GM19025 (cell line): ENCODE data around the gene LPP.
"Not testable (repeated sequence)": the region's sequence is repeated elsewhere in the genome, so short reads cannot be mapped to it uniquely, and the experiment has no call there.

ENCODE experiments used
- ATAC-seq: cut with Tn5 transposase; IDR thresholded peaks from one replicate; pipeline ENCODE4 v1.9.1; 2021; ENCODE audit warnings: mild to moderate bottlenecking, low read depth, moderate library complexity; ENCODE audit not compliant: unreplicated experiment

LPP gene

DNA sequence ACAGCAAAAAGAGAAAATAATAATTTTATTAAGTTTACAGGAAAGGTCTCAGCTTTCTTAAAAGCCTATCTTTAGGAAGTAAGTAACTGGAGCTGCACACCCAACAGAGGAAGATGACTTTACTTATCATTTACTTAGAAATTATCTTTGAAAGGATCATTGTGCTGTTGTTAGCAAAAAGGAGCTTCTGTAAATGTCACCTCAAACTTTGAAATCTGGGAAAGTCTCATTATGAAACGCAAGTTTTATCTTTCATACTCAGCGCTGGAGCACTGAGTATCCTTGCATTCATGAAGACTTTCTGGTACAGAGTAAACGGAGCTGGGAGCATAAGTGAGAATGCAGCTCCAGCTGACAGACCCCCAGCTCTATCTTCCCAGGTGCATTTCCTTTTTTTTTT, 526.6 kb downstream of the LPP start:
- no peak for ATAC-seq

DNA sequence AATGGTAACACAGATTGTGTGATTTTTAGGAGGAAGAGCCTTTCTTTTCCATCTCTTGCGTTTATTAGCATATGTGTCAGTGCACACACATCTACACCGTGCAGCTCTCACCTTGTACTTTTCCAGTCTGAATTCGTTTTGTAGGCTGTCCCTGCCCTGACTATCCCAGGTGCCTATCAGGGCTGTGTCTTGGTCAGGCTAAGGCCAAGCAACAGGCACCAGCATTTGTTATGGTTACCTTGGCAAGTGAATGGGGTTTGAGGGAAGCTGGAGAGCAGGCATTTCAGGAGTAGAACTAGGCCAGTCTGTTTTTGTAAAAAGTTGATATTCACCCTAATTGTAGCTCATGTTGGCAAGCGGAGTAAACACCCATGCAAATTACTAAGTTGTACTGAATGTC, 528.4 kb downstream of the LPP start:
- ATAC-seq = no peak

DNA sequence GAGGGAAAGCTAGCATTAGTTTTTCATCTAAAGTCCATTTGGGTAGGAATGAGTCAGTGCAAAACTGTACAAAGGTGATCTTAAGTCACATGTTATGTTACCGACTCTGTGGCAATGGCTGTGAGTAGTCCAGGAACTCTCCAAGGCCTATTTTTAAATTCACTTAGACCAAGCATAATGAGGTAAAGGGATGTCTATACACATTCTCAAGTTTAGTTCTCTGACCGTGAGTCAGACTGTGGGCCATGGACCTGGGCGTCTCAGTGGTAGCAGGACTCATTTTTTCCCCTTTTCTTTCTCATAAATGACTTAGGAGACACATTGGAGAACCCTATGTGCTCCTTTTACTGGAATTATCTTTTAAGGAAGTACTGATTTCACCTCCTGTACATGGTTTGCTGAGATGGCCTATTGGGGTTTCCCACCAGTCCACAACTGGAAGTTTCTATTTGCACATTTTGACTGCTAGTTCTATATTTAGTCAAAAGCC, 529.1 kb downstream of the LPP start:
- ATAC-seq = no peak

DNA sequence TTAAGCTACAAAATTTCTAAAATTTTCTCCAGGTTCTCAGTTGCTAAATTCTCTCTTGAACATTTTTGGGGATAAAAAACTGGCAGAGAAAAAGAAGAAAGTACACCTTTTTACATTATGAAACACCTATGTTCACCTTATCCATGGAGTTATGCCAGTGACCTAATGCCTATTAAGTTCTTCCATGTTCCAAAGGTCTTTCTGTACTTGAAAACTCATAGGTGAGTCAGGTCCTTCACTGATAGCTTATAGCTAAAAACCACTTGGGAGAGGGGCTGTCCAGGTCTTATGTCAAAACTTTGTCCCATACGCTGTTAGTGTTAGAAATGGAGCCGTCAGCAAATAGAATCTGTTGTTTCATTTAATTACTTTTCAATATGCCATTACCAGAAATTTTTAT, 530.3 kb downstream of the LPP start:
- no peak for ATAC-seq

DNA sequence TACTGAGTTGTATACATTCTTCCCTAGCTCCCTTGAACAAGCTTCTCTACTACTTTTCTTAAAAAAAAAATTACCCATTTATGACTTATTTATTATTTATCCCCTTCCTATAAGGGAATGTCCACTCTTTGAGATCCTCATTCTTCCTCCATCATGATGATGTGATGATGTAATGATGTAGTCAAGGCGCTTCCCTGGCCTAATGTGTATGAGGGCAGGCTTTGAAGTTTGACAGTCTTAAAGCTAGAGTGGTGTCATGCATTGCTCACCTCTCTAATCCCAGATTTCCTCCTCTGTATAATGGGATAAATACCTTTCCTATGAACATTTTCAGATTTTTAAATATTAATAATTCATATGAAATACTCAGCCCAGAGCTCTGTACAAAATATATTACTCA, 531.8 kb downstream of the LPP start:
- no peak for ATAC-seq

DNA sequence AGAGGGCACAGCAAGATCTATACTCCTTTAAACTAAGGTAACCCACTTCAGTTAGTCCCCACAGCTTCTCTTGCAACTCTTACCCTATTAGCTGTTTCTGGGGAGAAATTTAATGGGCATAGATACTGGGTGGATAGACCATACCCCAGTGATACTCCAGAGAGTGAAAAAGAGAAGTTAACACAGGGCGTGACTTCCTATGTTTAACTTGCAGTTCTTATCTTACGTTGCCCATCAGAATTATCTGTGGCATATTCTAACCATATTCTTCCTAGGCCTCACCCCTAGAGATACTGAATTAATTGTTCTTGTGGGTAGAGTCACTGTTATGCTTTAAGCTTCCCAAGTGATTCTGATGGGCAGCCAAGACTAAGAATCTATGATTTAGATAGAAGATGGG, 532.4 kb downstream of the LPP start:
- no peak for ATAC-seq

DNA sequence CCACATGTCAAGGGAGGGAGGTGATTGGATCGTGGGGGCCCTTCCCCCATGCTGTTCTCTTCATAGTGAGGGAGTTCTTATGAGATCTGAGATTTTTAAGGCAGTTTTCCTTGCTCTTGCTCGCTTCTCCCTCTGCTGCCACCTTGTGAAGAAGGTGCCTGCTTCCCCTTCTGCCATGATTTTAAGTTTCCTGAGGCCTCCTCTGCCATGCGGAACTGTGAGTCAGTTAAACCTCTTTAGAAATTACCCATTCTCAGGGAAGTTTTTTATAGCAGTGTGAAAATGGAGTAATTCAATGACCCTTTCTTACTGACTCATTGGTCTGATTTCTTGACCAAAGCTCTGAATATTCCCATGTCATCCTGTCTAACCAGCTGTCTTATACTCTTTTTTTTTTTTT, 533.4 kb downstream of the LPP start:
- no peak for ATAC-seq

DNA sequence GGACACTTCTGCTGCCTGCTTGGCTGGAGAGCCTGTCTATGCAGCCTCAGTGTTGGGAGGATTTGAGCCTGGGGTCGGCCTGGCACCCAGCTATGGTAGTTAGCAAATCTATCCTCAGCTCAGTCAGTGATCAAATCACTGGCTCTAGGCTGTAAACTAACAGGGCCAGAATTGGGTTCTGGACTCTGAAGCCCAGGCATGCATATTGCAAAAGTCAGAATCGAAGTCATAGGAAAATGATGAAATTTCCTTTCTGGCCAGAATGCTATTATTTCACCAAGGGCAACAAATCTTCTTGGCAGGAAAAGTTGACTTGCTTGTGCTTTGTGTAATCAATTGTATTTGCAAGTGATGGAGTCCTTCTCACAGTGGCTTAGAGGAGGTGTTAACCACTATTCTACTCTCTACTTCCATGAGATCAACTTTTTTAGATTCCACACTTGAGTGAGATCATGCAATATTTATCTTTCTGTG, 535.2 kb downstream of the LPP start:
- no peak for ATAC-seq

DNA sequence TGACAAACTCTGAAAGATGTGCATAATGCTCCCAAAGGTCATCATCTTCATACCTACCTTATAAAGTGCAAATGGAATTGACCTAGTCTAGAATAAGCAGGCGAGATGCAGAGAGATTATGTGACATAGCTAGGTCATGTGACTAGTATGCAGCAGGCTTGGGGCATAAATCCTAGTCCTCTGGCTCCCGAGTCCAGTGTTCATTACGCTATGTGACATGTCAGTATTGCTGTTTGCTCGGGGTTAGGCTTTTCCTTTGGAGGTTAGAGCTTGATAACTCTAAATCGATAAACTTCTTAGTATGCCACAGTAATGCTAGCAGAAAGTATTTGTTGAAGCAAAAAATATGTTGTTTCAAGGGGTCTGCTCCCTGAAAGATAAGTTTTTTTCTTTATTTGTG, 536.1 kb downstream of the LPP start:
- no peak for ATAC-seq

DNA sequence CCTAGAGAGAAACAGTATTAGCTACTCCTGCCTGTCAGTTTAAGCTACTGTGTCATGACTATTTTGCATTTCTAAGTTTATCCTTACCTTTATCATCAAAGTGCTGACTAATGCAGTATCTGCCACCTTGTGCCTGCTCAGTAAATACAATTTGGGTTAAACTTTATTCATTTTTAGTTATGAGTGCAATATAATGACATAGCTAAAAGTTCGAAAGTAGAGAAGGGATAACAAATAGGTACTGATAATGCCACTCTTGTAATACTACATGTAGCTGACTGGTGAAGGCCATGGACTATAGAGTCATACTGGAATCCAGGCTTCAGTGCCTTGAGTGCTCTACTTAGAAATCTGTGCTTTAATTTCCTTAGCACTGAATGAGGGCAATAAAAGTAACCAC, 537.0 kb downstream of the LPP start:
- no peak for ATAC-seq

DNA sequence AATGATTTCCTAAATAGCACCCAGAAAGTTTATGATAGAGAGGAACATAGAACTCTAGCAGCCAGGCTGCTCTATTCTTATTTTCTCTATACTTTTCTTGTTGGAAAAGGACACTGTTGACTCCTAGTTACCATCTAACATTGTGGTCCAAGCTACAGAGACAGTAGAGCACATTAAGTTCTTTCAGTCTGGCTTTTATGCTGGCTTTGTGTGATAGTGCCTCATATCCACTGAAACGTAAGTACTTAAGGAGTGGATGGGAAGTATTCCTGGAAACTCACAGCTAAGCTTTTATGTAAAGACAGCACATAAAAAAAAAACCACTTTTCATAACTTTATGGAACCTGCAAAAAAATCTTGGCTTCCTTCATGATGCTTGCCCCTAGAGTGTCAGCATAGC, 537.7 kb downstream of the LPP start:
- ATAC-seq = no peak

DNA sequence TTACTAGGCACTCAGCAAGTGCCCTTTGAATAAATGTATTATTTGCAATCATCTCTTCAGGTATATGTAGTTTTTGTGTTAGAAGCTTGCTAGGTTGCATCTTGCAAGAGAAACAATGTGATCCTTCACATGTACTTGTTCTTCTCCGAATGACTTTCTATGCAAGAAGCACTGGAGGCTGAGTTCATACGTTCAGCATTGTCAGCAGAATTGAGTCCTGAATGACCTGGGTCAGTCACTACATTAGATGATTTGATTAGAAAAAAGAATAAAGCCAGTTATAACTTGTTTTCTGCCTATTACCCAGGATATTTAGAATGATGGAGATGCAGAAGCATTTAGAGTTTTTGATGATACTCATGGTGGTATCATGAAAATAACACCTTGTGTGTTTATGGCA, 538.7 kb downstream of the LPP start:
- ATAC-seq = no peak

DNA sequence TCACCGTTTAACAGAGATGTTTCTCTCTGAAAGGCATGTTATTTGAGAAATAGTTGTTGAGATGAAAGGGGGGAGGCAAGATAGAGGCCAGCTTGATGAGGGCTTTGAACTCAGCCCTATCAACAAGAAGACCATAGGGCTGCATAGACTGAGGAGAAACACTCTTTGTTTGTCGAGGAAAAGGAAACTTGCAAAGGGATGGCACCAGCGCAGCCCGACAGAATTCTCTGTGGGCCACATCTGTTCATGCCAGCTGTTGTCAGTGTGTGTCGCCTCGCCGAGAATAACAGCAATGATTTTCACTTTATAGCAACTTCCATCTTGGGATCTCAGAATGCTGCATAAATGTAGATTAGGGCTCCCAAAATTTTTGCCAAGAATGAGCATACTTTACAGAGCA, 539.5 kb downstream of the LPP start:
- ATAC-seq = no peak

DNA sequence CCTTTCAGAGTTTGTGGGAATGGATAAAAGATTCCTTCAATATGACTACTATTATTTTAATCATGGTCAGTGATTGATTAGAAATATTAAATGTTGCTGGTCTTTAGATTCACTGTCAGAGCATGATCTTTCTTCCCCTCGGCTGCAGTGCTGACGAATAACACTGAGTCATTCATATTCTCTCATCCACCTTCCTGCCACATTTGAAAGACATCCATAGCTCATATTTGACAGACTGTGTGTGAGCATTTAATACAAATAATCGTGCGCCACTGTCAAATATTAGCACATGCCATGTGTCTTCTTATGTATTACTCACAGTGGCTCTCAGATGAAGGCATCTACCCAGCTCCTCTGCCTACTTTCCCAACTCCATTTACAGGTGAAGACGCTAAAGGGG, 541.3 kb downstream of the LPP start:
- no peak for ATAC-seq

DNA sequence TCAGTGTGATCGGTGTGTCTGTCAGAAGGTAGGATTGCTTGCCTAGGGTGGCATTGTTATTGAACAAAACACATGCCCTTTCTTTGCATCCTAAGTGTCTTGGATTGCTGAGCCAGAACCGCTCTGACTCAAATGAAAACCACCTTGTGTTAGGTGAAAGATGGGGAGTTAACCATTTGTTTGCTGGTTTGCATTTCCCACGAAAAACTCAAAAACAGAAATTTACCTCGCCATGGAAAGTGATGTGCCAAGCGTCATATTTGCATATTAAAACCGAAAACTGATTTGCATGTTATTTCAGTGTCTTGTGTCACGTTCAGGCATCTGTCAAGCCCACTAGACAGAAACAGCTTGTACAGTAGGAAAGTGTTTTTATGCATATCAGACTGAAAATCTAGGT, 543.2 kb downstream of the LPP start:
- peak; percentile 71 for ATAC-seq

DNA sequence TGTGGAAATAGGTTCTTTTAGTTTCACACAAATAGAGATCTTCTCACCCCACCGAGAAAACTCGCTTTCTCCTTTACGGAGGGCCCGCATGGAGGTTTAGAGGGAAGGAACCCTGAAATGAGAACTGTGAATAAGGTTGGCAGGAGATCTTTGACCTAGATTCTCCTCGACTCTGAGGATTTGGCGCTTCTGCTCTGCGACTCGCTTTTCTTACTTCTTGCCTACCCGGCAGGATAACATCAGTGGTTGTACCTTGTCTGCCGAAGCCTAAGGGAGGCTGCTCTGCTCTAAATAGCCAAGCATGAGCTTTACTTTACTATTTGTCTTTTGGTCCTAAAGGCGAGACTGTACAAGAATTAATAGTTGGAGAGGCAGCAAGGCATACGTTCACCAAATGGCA, 544.5 kb downstream of the LPP start:
- no peak for ATAC-seq

DNA sequence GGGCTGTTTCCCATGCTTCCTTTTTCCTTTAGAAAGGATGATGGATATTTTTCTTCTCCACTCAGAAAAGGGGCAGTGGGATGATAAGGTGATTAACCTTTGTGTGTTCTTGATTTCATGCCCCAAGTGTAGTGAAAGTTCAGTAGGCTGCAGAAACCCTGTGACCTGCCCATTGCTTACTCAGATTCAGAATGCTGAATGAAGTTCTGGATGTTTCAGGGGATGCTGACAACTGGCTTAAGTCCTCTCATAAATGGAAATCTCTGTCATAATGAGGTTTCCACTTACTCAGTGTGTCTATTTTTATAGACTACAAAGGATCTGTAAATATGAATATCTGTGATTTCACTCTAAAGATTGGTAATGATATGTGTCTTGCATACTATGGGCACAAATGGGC, 546.5 kb downstream of the LPP start:
- ATAC-seq = no peak

DNA sequence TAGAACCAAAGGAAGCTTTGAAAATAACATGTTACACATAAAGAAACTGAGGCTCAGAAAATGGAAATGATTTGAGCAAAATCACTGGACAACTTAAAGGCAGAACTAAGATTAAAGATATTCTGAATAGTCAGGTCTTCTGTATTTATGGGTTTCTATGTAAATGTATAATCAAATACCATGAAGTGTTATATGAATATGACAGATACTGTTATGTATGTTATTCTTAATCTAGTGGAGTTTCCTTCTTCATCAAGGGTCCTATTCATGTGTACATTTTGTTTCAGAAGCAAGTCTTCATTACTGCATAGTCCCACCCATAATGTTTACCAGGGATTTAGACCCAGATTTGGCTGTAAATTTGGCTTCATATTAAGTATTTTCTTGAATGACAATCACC, 547.0 kb downstream of the LPP start:
- ATAC-seq = no peak

DNA sequence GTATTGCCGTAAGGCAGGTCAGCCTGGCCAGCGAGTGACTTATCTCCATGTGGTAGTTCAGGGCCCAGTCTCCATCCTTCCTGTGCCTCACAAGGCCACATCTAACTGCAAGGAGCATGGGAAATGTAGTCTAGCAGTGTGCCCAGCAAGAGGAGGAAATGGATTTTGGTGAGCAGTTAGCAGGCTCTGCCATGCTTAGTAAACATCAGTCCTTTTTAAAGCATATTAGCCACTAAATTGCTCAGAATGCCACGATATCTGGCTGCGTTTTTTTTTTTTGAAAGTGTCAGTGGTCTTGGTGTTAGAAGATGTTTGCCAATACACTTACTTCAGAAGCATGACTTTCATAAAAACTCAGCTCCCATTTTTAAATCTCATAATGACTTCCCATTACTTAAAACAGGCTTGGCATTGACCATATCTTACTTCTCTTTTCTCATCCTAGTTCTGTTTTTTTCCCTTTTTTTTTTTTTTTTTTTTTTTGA, 547.6 kb downstream of the LPP start:
- no peak for ATAC-seq

DNA sequence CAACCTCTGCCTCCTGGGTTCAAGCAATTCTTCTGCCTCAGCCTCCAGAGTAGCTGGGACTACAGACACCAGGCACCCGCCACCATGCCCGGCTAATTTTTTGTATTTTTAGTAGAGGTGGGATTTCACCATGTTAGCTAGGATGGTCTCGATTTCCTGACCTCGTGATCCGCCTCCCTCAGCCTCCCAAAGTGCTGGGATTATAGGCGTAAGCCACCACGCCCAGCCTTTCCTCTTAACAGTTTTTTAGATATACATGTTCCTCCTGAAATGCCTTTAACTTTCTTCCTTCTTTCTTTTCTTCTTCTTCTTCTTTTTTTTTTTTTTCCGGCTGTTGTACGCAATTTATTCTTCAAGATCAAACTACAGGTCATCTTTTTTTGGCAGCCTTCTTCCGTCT, 548.1 kb downstream of the LPP start:
- not testable (repeated sequence) for ATAC-seq

DNA sequence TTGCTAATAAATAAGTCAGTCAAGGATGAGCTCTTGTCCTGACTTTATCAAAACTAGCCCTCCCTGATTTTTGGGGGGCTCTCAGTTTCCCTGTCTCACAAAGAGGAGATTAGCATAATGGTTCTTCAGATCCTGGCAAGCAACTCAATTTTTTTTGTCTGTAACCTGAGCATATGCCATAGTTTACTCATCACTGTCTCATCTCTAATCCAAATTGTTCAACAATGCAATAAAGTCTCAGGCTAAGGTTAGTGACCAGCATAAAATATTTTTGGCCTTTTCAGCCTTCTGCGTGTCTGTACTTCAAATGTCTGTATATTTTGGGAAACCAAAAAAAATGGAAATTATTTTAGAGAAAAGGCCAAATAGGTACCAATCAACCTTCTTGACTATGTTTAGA, 552.2 kb downstream of the LPP start:
- no peak for ATAC-seq

DNA sequence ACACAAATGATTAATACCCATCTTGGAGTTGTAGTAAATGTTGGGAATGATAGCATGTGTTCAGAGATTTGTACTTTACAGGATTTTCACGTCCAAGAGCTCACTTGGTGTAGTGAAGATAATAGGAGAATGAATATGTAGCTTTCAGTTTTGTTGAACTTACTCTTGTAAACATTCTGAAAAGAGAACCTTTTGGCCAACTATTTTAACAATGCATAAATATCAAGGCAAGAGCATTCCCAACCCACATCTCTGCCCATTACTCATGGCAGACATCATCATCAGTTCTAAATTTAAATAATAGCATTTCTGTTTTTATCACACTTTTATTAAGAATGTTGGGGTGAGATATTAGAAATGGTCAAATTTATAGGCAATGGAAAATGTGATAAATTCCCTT, 552.6 kb downstream of the LPP start:
- ATAC-seq = no peak
